Prostate gland (tissue), 2 donors: Measurements from ENCODE around the gene TLR3.

Experiments used
- CTCF ChIP-seq, 4 experiments: fragments of 200-600 bp in 2 of 4; fragments of 450-650 bp in 2 of 4; sonication (generic) in 2 of 4; IDR thresholded peaks; 1 replicate in 3 of 4; 2 replicates in 1 of 4; pipeline ENCODE4 v1.5.1; 2016 to 2019; ENCODE audit warnings: antibody characterized with exemption in 4 of 4, mild to moderate bottlenecking in 2 of 4, moderate library complexity in 2 of 4
- POLR2A ChIP-seq: fragments of 450-650 bp; IDR thresholded peaks from one replicate; pipeline ENCODE4 v1.6.1; 2016; ENCODE audit warnings: antibody characterized with exemption, mild to moderate bottlenecking

- TF ChIP-seq CTCF (IDR thresholded peaks at IDR 0.05) (no peak), POLR2A (no peak)
These were observed 45.0 kb upstream of the TLR3 start for GRCh38 chr4:186023975-186024374.
